HCT116 (cell line): Measurements from ENCODE around the gene NUMA1. TPM values are rescaled to one million over a fixed set of nuclear protein-coding genes. Genes with fewer than 3 reads are reported as not detected.
A peak's percentile ranks its signal among the peaks of the same experiment; 100 is the strongest.

ENCODE experiments used
- ATAC-seq: fragments of 200-7000 bp; cut with Tn5 transposase; 2 replicates; pipeline ENCODE4 v1.9.1; 2020; ENCODE audit warnings: mild to moderate bottlenecking, moderate library complexity
- BruUV-seq: library from RNA; stranded (reverse); fragments of 400-500 nt; replicated peaks from 2 replicates; lab custom pipeline; 2021; lab: Mats Ljungman, UMichigan
- CTCF ChIA-PET: fragments of 300-600 bp; sonication (Branson Sonifier 250); formaldehyde crosslinking; loops from one replicate; lab custom pipeline; 2021; ENCODE audit warnings: antibody characterized with exemption; lab: Charles Lee
- POLR2A ChIA-PET: fragments of 300-600, 350-600 bp; sonication (Branson Sonifier 250); formaldehyde crosslinking; loops from one replicate; lab custom pipeline; 2021; ENCODE audit warnings: antibody characterized with exemption; lab: Charles Lee
- RAD21 ChIA-PET, 2 experiments: fragments of 300-600 bp; sonication (Branson Sonifier 250); formaldehyde crosslinking; loops; one replicate each; lab custom pipeline; 2023; ENCODE audit warnings: low total read pairs in 2 of 2; ENCODE audit not compliant: uncharacterized antibody in 2 of 2, unreplicated experiment in 2 of 2, low non-redundant PET in 1 of 2; lab: Charles Lee
- DNase-seq: peaks from one replicate; pipeline ENCODE4 v3.0.0-alpha.2; 2010; ENCODE audit warnings: low read depth, low spot score
- H2AFZ ChIP-seq: fragments of 200-600 bp; shearing (Covaris generic), sonication (generic); 2 replicates; pipeline ENCODE4 v1.6.1; 2017; ENCODE audit warnings: low read depth, mixed run types, mixed read lengths, antibody characterized with exemption, low read length; ENCODE audit not compliant: poor library complexity, severe bottlenecking
- H3K27ac ChIP-seq: 2 replicates; pipeline ENCODE4 v1.5.1; 2012; ENCODE audit warnings: low read depth, low read length
- H3K27me3 ChIP-seq: fragments of 200-600 bp; sonication (generic); 2 replicates; pipeline ENCODE4 v1.6.1; 2016; ENCODE audit warnings: mixed run types, low read length, mixed read lengths; ENCODE audit not compliant: insufficient read depth
- H3K36me3 ChIP-seq, 2 experiments: fragments of 200-500 bp in 1 of 2; fragments of 200-600 bp in 1 of 2; sonication (Bioruptor generic) in 1 of 2; sonication (generic) in 1 of 2; 2 replicates each; pipeline versions ENCODE4 v1.5.1 to v1.6.1; 2014 to 2016; ENCODE audit warnings: low read length in 2 of 2, inconsistent platforms in 1 of 2, mixed read lengths in 1 of 2, mixed run types in 1 of 2; ENCODE audit not compliant: insufficient read depth in 2 of 2, control insufficient read depth in 1 of 2
- H3K4me1 ChIP-seq, 2 experiments: fragments of 200-600 bp in 1 of 2; sonication (generic) in 1 of 2; 2 replicates each; pipeline versions ENCODE4 v1.5.1 to v1.6.1; 2012 to 2017; ENCODE audit warnings: low read length in 2 of 2, inconsistent platforms in 1 of 2, mild to moderate bottlenecking in 1 of 2, mixed read lengths in 1 of 2, mixed run types in 1 of 2, moderate library complexity in 1 of 2; ENCODE audit not compliant: insufficient read depth in 2 of 2, control insufficient read depth in 1 of 2
- H3K4me2 ChIP-seq: fragments of 200-600 bp; sonication (generic); 2 replicates; pipeline ENCODE4 v1.6.1; 2017; ENCODE audit warnings: mixed run types, low read length, mixed read lengths
- H3K4me3 ChIP-seq, 2 experiments: fragments of 200-600 bp in 1 of 2; sonication (generic) in 1 of 2; replicated peaks in 1 of 2; 2 replicates each; pipeline ENCODE4 v1.5.1; 2011 to 2016; ENCODE audit warnings: low read length in 2 of 2, control low read depth in 1 of 2, low read depth in 1 of 2, mild to moderate bottlenecking in 1 of 2, mixed read lengths in 1 of 2, mixed run types in 1 of 2
- H3K79me2 ChIP-seq: fragments of 200-600 bp; sonication (generic); 2 replicates; pipeline ENCODE4 v1.6.1; 2017; ENCODE audit warnings: mild to moderate bottlenecking, mixed run types, low read length, moderate library complexity, mixed read lengths; ENCODE audit not compliant: insufficient read depth
- H3K9ac ChIP-seq: fragments of 200-600 bp; sonication (generic); 2 replicates; pipeline ENCODE4 v1.6.1; 2016; ENCODE audit warnings: low read length, mixed read lengths
- H3K9me2 ChIP-seq: fragments of 200-600 bp; sonication (generic), shearing (Covaris generic); 2 replicates; pipeline ENCODE4 v1.6.1; 2017; ENCODE audit warnings: mixed run types, mild to moderate bottlenecking, moderate library complexity; ENCODE audit not compliant: insufficient read depth
- H3K9me3 ChIP-seq, 2 experiments: fragments of 200-500 bp in 1 of 2; fragments of 200-600 bp in 1 of 2; sonication (Bioruptor generic) in 1 of 2; sonication (generic) in 1 of 2; 2 replicates each; pipeline ENCODE4 v1.6.1; 2014 to 2017; ENCODE audit warnings: low read length in 2 of 2, mixed read lengths in 2 of 2, inconsistent platforms in 1 of 2, low read depth in 1 of 2, mild to moderate bottlenecking in 1 of 2, mixed run types in 1 of 2, moderate library complexity in 1 of 2; ENCODE audit not compliant: control insufficient read depth in 1 of 2, insufficient read depth in 1 of 2
- H4K20me1 ChIP-seq: fragments of 200-600 bp; sonication (generic), shearing (Covaris generic); 2 replicates; pipeline ENCODE4 v1.6.1; 2017; ENCODE audit warnings: mixed run types, mild to moderate bottlenecking, moderate library complexity; ENCODE audit not compliant: insufficient read depth
- ATF3 ChIP-seq: IDR thresholded peaks from 2 replicates; pipeline ENCODE4 v1.6.1; 2012
- CBX3 ChIP-seq: IDR thresholded peaks from 2 replicates; pipeline ENCODE4 v1.6.1; 2012; ENCODE audit warnings: low read depth
- ELF1 ChIP-seq: IDR thresholded peaks from 2 replicates; pipeline ENCODE4 v1.6.1; 2012; ENCODE audit warnings: low read depth, borderline replicate concordance
- EZH2 ChIP-seq: fragments of 200-600 bp; sonication (generic); IDR thresholded peaks from 2 replicates; pipeline ENCODE4 v1.6.1; 2017; ENCODE audit warnings: antibody characterized with exemption, mixed run types
- EZH2phosphoT487 ChIP-seq: fragments of 200-600 bp; IDR thresholded peaks from 2 replicates; pipeline ENCODE4 v1.6.1; 2018; ENCODE audit warnings: antibody characterized with exemption, borderline replicate concordance
- JUND ChIP-seq: IDR thresholded peaks from 2 replicates; pipeline ENCODE4 v1.6.1; 2012
- POLR2A ChIP-seq: IDR thresholded peaks from 2 replicates; pipeline ENCODE4 v1.7.0; 2011; ENCODE audit warnings: borderline replicate concordance; ENCODE audit not compliant: insufficient read depth, insufficient read length; ENCODE audit errors: extremely low read depth
- POLR2AphosphoS5 ChIP-seq: IDR thresholded peaks from 2 replicates; pipeline ENCODE4 v1.6.1; 2011; ENCODE audit warnings: mild to moderate bottlenecking, low read depth, low read length, moderate library complexity
- RAD21 ChIP-seq: IDR thresholded peaks from 2 replicates; pipeline ENCODE4 v1.6.1; 2012; ENCODE audit warnings: low read depth, mild to moderate bottlenecking
- REST ChIP-seq: IDR thresholded peaks from 2 replicates; pipeline ENCODE4 v1.6.1; 2012; ENCODE audit warnings: low read depth
- SIN3A ChIP-seq: IDR thresholded peaks from 2 replicates; pipeline ENCODE4 v1.6.1; 2012; ENCODE audit warnings: low read depth
- SP1 ChIP-seq: IDR thresholded peaks from 2 replicates; pipeline ENCODE4 v1.6.1; 2012; ENCODE audit warnings: low read depth
- SRF ChIP-seq: IDR thresholded peaks from 2 replicates; pipeline ENCODE4 v1.6.1; 2012; ENCODE audit warnings: low read depth
- TCF7L2 ChIP-seq: IDR thresholded peaks from 2 replicates; pipeline ENCODE4 v1.7.0; 2011; ENCODE audit warnings: borderline replicate concordance, inconsistent platforms; ENCODE audit not compliant: insufficient read depth, insufficient read length; ENCODE audit errors: extremely low read depth
- YY1 ChIP-seq: IDR thresholded peaks from 2 replicates; pipeline ENCODE4 v1.6.1; 2011; ENCODE audit warnings: low read length, low read depth, moderate library complexity, mild to moderate bottlenecking; ENCODE audit not compliant: insufficient replicate concordance; ENCODE audit errors: extremely low read depth
- ZFX ChIP-seq: fragments of 450-650 bp; IDR thresholded peaks from 2 replicates; pipeline ENCODE4 v1.6.1; 2017
- intact Hi-C: fragments of 100-400 bp; cut with micrococcal nuclease; formaldehyde crosslinking; loops from 2 replicates; pipeline ENCODE4 v1.10.0; 2022
- total RNA-seq: library from RNA; stranded (reverse); gene quantifications from one replicate; pipeline ENCODE4 v1.2.1, GENCODE V29; 2021; ENCODE audit not compliant: unreplicated experiment

The NUMA1 gene
- total RNA-seq, 1 experiment from 2014 or later, result 133 TPM

GRCh38 chr11:72081184-72081644 is 872 bp upstream of the NUMA1 start:
- CTCF ChIA-PET, result interaction anchor here (1.8 kb wide), 1 partner anchor 56 kb away, joined by 6 read pairs; no protein-coding TSS in a partner anchor
- peak overlapping the region; percentile 83 for H3K9ac ChIP-seq
- peaks cover 2 to 27% of the 10 kb centered on the region in 2 experiments; a peak in 3 of 4 replicates for H3K4me1 ChIP-seq
- no peak overlapping the region for H2AFZ ChIP-seq
- TF ChIP-seq EZH2, result no peak
- TF ChIP-seq ATF3, result no peak
- no peak for TF ChIP-seq SIN3A
- TF ChIP-seq SRF, result no peak
- no peak for TF ChIP-seq CBX3
- TF ChIP-seq REST, result no peak
- no peak for TF ChIP-seq EZH2phosphoT487
- TF ChIP-seq RAD21, result no peak
- no peak for TF ChIP-seq POLR2A
- TF ChIP-seq ELF1, result no peak
- TF ChIP-seq SP1, result no peak
- no peak for TF ChIP-seq YY1
- TF ChIP-seq TCF7L2, result no peak
- TF ChIP-seq POLR2AphosphoS5, result no peak
- TF ChIP-seq JUND, result no peak
- TF ChIP-seq ZFX, result no peak
- TF ChIP-seq, all 23 proteins: peak for 0
- Histone ChIP-seq H4K20me1 (no peaks in the 10 kb centered on the region; the same call in 1 of the 2 replicates), H3K79me2 (peaks cover 39% of the 10 kb centered on the region), H3K4me2 (peak overlapping the region; percentile 90), H3K9me2 (no peaks in the 10 kb centered on the region), H3K9me3 (no peaks in the 10 kb centered on the region), H3K4me3 (peak overlapping the region; percentile 89 to 92), H3K27ac (peak overlapping the region; percentile 68), H3K36me3 (no peaks in the 10 kb centered on the region), H3K27me3 (no peaks in the 10 kb centered on the region)
- BruUV-seq, result TSS peak; percentile 68
- intact Hi-C loops, result no loop called here
- ChIA-PET POLR2A (no interaction called here), RAD21 (no interaction called here)
- DNase-seq (no peak), ATAC-seq (no peak)
